CMK (cell line): ENCODE results near the gene ANKRD10.
A peak's percentile ranks its signal among the peaks of the same experiment; 100 is the strongest.

ENCODE experiments used
- DNase-seq: peaks from one replicate; pipeline ENCODE4 v3.0.0-alpha.2; 2010; ENCODE audit warnings: low read depth

Gene ANKRD10

GRCh38 chr13:110885966-110886869, 28.7 kb downstream of the ANKRD10 start:
- no peak for DNase-seq

- no peak for DNase-seq
Observed at GRCh38 chr13:110885516-110885915, 29.4 kb downstream of the ANKRD10 start.

- no peak for DNase-seq
Observed at GRCh38 chr13:110884517-110884916, 30.4 kb downstream of the ANKRD10 start.

DNA sequence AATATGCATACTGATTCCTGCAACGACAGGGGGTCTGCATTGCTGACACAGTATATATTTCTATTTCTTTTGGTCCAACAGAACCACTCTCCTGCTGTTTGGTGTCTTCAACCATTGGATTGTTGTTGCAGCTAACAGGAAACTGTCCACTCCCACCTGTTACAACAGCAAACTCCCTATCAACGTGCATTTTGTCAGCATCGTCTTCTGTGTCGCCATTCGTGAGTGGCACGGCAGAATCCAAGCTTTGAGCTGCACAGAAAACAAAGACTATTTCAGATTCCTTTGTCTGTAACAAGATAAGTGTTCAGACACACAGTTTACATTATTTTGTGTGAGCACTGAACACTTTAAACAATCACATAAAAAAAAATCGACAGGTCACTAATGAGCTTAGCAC, 31.3 kb downstream of the ANKRD10 start:
- DNase-seq = no peak

DNA sequence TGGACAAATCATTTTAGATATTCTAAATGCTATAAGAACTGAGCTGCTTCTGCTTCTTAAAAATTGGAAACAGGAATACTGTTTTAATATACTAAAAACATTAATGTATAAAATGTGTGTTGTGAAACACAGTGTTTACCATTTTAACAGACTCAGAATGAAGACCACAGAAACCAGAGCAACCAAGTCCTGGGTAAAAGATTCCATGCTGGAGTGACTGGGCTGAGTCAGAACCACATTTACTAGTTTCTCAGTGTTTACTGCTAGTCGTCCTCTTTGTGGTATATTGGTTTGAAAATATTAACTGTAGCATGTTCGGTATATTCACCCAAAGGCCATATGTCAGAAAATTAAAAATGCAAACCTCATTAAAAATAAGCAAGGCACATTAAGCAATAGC, 31.9 kb downstream of the ANKRD10 start:
- no peak for DNase-seq

GRCh38 chr13:110881839-110882627, 32.8 kb downstream of the ANKRD10 start:
- DNase-seq = no peak

DNA sequence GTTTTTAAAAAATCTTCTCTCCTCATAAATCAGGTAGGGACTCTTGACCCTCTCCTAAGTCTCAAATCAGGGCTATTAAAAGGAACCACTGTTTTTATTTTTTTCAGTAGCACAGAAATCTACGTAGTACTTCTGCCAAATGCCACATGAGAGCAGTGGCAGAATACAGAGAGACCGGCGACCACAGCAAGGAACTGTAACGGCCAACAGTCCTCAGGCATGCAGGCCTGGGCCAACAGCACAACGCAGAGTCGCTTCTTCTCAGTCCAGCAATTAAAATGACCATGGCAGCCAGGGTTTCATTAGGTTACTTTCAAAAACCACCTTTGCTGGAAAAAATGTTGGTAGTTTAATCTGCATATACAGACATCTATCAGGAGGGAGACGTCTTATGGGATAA, 34.2 kb downstream of the ANKRD10 start:
- DNase-seq = no peak

DNA sequence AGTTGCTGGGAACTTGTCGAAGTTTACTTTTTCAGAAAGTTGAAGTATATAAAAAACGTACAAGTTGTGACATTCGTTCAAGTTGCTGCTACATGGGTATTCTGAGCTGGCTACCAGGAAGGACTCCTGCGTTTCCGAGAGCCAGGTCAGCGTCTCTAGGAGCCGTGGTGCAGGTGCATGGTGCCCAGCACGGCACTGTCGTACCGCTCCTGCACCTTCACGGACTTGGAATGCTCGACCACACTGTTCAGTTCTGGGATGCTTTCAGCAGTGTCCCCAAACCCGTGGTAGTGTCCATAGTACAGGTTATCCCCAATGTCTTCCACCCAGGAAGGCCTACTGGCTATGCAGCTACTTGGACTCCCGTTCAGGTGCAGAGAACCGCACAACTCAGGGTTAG, 35.4 kb downstream of the ANKRD10 start:
- DNase-seq = no peak

- DNase-seq = no peak
Observed at GRCh38 chr13:110877737-110878258, 37.1 kb downstream of the ANKRD10 start.

GRCh38 chr13:110876609-110877008, 38.3 kb downstream of the ANKRD10 start:
- no peak for DNase-seq

DNA sequence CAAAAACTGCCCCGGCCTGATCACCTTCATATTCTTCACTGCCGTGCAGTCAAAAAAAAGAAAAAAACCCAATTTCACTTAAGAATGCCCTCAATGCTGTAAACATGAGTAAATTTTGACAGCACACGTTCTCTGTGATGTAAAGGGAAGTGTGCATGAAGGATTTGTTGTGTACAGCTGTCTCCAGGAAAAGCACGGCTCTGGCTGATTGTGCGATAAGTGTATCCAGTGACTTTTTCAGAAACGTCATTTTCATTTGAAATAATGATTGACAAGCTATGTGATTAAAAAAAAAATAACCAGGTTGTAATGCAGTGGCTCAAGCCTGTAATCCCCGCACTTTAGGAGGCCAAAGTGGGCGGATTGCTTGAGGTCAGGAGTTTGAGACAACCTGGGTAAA, 39.6 kb downstream of the ANKRD10 start:
- no peak for DNase-seq

- peak; percentile 12 for DNase-seq
Observed at GRCh38 chr13:110874508-110874960, 40.3 kb downstream of the ANKRD10 start.

GRCh38 chr13:110873639-110874507, 41.0 kb downstream of the ANKRD10 start:
- no peak for DNase-seq

GRCh38 chr13:110872768-110873638, 41.9 kb downstream of the ANKRD10 start:
- DNase-seq = no peak

- DNase-seq = no peak
Observed at GRCh38 chr13:110872034-110872767, 42.7 kb downstream of the ANKRD10 start.

DNA sequence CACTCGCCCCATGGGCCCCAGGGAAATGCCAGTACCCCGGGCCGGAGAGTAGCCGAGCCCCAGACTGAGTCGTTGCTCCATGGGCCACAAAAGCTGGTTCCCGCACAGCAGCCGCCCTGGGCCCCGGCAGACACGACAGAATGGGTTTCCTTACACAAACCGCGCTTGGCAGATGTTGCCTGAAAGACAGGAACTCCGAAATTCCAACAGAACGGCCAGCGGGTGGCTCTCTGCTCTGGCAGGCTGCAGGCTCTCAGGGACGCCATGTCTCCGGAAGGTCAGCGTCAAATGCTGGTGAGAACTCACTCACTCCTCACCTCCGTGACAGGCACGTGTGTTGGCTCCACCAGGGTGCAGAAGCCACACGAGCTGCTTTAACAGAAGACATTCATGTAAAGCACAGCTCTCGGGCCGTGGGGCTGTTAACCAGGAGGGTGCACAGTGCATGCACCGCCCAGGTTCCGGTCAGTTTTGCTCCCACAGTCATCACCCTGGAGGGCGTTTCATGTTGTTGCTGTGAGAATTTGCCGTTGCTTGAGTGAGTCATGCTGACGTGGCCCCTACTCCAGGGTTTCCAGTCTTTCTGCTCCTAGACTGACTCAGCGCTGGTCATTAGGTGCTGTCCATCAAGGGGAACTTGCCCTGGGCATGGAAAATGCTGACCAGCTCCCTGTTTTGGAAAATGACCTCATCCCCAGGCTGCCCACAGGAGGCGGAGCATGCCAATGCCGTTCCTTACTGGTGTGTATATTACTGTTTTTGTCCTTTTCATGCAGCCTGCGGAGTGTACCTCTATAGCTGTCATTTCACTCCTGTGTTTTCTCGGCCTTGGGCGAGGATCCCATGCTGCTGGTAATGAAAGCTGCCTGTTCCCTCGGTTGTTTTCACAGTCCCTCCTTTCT, 44.8 kb downstream of the ANKRD10 start:
- no peak for DNase-seq

DNA sequence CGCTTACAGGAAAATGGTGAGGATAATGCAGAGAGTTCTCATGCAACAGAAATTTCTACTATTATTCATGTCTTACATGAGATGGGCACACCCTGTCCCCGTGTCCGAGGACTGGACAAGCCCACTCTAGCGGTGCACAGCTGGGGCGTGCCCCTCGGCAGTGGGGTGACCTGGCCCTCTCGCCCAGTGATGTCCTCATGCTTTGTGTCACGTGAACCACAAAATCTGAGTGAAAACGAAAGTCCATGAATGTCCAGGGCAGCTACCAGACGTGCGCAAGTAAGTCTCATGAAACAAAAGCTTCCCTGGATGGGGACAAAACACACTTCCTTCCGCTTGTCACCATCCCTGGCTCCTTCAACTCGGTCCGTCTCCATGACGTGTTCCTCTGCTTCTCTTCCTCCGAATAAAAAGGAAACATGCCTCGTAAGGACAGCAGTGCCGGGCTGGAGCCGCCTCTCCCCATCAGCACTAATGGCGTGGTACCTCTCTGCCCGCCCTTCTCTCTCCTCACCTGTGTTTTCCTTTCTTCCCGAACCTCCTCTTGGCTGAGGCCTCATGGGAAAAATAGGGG, 45.6 kb downstream of the ANKRD10 start:
- no peak for DNase-seq

DNA sequence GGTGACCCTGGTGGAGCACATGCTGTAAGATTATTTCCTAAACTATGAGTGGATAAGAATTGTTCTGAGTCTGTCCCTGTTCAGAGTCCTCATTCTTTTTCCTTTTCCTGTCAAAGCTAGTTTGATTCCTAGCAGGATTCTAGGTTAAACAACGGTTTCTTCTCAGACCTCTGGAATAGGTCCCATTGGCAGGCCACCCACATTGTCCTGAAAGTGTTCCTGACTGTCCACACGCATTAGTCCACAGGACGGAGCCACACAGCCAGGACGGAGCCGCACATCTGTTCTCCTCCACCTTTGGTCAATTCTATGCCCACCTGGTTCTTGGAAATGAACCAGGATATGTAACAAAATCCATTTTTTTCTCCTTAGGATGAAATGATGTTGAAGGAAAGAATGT, 46.1 kb downstream of the ANKRD10 start:
- DNase-seq = no peak

GRCh38 chr13:110867380-110867779, 47.5 kb downstream of the ANKRD10 start:
- no peak for DNase-seq
